Measurements from ENCODE around the gene OR51A7.
"Not testable (repeated sequence)": the region's sequence is repeated elsewhere in the genome, so short reads cannot be mapped to it uniquely, and the experiment has no call there.

The OR51A7 gene

DNA sequence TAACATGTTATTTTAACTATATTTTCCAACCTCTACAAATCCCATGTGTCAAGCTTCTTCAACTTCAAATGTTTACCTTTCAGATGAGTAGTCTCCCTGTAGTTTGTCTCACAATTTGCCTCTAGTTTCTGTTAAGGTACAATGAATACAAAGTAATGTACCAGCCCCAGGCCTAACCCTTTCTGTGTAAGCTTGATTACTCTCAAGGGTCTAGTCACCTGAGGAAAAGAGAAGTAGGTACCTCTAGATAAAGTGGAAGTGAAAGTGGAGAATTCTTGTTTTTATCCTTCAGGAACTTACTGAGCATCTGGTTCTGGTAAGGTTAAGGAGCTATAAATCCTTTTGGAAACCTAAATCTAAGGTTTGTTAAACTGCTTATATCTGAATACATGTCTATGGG is at the start of gene OR51A7:
TSS of gene OR51A7 (plus strand) at position 300 of the 400 bp plus-strand sequence. CDS start 3,587 bp downstream, outside the sequence.
- no peak for DNase-seq

GRCh38 chr11:4854286-4854685 is 49.3 kb upstream of the OR51A7 start:
- not testable (repeated sequence) for DNase-seq

DNA sequence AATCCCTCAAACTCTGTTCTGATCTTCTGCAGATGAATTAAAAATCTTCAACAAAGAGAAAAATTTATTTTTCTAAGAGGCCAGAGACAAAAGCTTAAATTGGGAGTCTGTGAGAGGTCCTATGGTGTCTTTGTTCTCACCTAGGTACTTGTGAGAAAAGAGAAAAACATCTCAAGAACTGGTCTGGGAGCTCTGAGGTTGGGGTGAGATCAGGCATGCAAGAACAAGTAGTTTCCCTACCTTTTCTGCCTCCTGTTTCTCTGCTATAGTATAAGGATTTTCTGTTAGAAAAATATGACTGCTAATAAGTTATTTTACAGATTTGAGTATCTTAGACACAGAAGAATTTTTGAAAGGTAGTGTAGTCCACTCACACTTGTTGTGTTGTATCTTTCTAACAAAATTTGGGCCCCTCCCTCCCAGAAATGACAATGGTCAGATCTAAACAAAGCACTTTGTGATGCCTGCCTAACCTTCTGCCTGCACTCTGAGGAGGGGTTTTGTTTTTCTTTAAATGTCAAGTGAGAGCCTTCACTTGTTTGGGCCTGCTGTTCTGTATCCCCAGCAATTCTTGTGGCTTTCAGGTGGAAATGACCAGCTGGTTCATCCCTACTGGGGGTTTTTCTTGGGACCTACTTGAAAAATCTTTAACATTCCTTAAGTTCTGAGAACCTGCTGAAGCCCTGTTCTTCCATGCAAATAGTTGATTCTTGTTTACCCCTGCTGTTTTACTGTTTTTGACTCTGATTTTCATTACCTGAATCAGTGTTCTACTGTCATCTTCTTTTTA is 40.9 kb upstream of the OR51A7 start:
- no peak for DNase-seq

DNA sequence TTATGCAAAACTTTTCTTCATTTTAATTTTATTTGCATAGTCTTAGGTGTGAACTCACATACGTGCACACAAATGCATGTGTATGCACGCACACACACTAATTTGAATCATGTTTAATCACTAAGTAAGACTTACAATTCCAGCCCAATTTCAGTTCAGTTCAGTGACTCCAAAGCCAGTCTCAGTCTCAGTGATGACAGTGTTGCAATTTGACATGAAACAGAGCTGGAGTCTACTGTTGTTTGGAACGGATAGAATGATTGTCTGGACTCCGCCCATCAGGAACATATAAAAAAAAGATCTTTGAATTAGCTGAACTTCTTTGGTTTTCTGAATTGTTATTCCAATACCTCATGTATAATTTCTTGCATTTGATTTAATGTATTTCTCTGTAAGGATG is 39.7 kb upstream of the OR51A7 start:
- DNase-seq = no peak

GRCh38 chr11:4865855-4866254 is 37.7 kb upstream of the OR51A7 start:
- peak; percentile 32 for DNase-seq

GRCh38 chr11:4881188-4881587 is 22.4 kb upstream of the OR51A7 start:
- DNase-seq = no peak

- DNase-seq = peak; percentile 44
These were observed 21.6 kb upstream of the OR51A7 start, which contains the start of gene OR51T1 for GRCh38 chr11:4881860-4882500. OR51T1 (plus strand) TSS chr11:4881900; CDS start chr11:4881900, 0 bp downstream.

DNA sequence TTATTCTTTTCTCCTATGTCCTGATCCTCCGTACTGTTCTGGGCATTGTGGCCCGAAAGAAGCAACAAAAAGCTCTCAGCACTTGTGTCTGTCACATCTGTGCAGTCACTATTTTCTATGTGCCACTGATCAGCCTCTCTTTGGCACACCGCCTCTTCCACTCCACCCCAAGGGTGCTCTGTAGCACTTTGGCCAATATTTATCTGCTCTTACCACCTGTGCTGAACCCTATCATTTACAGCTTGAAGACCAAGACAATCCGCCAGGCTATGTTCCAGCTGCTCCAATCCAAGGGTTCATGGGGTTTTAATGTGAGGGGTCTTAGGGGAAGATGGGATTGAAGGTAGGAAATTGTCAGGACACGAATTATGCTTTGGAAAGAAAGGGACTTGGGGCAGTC is 21.0 kb upstream of the OR51A7 start:
- DNase-seq = no peak

GRCh38 chr11:4884361-4884760 is 19.2 kb upstream of the OR51A7 start:
- DNase-seq = no peak

GRCh38 chr11:4886186-4886585 is 17.4 kb upstream of the OR51A7 start:
- DNase-seq = no peak

- no peak for DNase-seq
These were observed 16.0 kb upstream of the OR51A7 start for GRCh38 chr11:4887591-4887990.

GRCh38 chr11:4890279-4890678 is 13.3 kb upstream of the OR51A7 start:
- no peak for DNase-seq

DNA sequence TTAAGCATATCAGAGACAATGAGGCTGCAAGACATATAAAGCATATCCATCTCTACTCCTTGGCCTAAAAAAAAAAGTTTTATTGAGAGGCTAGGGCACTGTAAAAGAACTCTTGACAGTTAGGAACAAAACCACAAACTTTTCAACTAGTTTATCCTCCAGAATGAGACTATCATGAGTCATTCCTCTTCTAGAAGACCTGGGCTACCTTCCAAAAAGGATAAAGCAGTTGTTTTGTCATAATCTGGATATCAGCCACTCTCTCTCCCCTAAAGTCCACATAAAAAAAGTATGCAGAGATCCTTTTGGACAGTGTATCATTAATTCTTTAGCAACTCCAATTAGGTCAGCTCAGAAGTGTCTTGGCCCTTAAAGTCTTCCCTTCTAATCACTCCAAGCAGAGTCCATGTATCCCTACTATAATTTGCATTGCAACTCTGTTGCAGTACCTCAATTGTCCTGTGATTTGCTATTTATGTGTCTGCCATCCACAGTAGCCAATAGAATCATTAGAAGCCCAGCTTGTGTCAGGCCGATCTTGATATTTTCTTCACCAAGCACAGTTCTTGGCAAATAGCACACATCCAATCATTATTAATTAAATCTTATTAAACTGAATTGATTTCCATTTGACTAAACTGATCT is 11.5 kb upstream of the OR51A7 start:
- DNase-seq = peak; percentile 63

DNA sequence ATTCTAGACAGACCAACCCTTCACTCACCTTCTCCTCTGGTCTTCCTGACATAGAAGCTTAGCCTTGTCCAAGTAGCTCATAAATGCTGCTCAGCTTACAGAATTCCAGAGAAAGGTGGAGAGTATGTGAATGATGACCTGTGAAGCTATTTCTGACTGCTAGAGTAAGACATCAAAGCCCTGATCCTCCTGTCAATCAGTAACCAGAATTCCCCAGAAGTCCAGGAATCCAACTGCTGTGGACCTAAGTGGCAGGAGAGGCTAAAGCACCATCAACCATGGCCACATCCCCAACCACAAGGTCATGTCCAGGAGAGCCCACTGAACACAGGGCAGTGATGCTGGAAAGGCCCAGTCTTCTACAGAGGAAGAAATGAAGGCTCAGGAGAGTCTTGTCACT is 13.0 kb downstream of the OR51A7 start:
- peak; percentile 29 for DNase-seq

DNA sequence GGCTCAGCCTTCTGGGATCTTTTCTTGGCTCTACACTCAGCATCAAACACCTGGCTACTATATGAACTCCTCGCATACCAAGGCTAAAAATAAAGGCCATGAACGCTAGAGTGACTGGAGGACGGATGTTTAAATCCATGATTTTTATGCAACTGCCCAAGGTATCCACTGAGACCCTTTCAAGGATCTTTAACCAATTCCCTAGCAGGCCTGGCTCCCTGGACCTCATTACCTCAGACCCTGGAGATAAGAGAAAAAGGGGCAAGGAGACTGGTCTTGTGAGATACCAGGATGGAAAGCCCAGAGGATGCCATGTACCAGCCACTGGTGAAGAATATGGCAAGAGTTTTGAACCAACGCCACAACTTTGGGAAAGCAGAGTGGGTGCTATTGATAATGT is 15.7 kb downstream of the OR51A7 start, which contains the start of gene OR51G2:
TSS of gene OR51G2 (minus strand) at position 101 of the 400 bp plus-strand sequence. CDS start 3,687 bp downstream, outside the sequence.
- DNase-seq = no peak

- DNase-seq = no peak
These were observed 18.2 kb downstream of the OR51A7 start for GRCh38 chr11:4921796-4922195.

DNA sequence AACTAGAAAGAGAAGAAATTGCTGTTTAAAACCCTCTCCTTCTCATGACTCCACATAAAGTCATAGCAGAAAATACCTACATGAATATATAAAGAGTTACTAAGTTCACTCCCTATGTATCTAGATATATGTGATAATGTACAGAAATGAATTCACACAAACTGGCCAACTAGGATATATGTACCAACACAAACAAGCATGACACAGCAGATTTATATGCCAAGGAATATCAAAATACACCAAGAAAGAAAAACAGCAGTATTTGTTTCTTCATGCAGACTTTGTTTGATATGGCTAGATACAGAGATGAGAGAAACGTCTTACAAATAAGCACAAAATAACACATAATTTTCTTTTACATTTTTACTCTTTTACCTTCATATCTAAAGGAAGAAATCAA is 18.7 kb downstream of the OR51A7 start:
- DNase-seq = no peak

DNA sequence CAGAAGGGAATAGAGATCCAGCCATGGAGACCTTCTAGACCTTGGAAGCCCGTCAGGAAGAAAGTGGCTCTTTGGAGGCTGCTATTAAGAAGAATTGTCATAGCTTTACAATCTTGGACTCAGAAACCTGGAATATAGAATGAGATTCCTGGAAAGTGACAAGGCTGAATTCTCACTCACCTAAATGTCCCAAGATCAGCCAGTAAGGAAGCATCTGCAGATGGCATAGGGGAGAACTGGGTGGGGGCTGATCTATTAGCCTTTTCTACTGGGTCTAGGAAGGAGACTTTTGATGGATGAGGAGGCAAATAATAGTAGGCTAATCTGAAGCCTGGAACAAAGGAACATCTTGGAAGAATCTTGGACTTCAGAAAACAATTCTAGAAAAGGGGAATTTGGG is 20.7 kb downstream of the OR51A7 start, which contains the start of gene OR51G1:
TSS of gene OR51G1 (minus strand) at position 101 of the 400 bp plus-strand sequence. CDS start at position 101, 0 bp downstream.
- DNase-seq = no peak

DNA sequence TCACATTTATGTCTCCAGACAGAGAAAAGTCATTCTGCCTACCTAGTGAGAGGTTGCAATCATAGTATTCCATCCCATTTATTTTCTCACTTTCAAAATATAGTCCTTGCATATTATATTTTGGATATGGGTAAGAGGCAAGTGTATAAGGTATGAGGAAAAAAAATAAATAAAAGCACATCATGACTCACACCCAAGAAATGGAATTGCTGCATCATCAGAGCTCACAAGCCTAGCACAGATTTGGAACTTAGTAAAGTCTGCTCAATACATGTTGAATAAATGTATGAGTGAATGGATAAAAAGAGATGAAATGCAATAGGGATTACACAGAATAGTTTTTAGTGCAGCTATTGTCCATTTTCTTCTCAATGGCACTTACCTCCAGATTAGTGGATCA is 23.0 kb downstream of the OR51A7 start:
- DNase-seq = no peak

GRCh38 chr11:4932751-4933150 is 29.2 kb downstream of the OR51A7 start:
- no peak for DNase-seq

GRCh38 chr11:4936745-4937144 is 33.2 kb downstream of the OR51A7 start:
- no peak for DNase-seq

- DNase-seq = no peak
These were observed 43.9 kb downstream of the OR51A7 start, which contains the start of gene OR51A4 for GRCh38 chr11:4947505-4947904. OR51A4 (minus strand) TSS chr11:4947605; CDS start chr11:4947100, 505 bp downstream.

DNA sequence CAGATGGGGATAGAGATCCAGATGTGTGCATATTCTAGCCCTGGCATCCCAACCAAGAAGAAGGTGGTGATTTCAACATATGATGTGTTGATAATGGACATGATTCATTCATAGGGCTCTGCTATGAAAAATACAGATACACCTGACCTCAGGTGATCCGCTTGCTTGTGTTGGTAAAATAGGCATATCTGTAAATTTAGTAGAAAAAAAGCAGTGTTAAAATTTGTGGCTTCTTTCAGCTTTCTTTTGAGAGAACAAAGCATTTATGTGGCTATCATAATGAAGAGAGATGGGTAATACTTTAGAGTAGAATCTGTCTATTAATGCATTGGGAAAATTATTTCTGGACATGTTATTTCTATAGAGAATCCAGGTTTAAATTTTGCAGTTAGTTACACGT is 52.0 kb downstream of the OR51A7 start, which contains the start of gene OR51A2:
TSS of gene OR51A2 (minus strand) at position 101 of the 400 bp plus-strand sequence. CDS start at position 101, 0 bp downstream.
- DNase-seq = not testable (repeated sequence)
